Thyroid gland (tissue), 4 donors: ENCODE results near the gene EXOSC10.
A peak's percentile ranks its signal among the peaks of the same experiment; 100 is the strongest.

Source experiments
- POLR2A ChIP-seq, 2 donors: fragments of 450-650 bp; IDR thresholded peaks; one replicate each; pipeline ENCODE4 v1.6.1; 2017; ENCODE audit warnings: antibody characterized with exemption in 2 of 2, mild to moderate bottlenecking in 2 of 2, moderate library complexity in 1 of 2
- TF ChIP-seq, protein P1 (sequence below), 6 experiments: fragments of 200-600 bp in 3 of 6; fragments of 450-650 bp in 3 of 6; sonication (generic) in 3 of 6; IDR thresholded peaks; one replicate each; pipeline ENCODE4 v1.5.1; 2016 to 2019; ENCODE audit warnings: antibody characterized with exemption in 6 of 6, mild to moderate bottlenecking in 2 of 6, inconsistent platforms in 1 of 6, moderate library complexity in 1 of 6

DNA sequence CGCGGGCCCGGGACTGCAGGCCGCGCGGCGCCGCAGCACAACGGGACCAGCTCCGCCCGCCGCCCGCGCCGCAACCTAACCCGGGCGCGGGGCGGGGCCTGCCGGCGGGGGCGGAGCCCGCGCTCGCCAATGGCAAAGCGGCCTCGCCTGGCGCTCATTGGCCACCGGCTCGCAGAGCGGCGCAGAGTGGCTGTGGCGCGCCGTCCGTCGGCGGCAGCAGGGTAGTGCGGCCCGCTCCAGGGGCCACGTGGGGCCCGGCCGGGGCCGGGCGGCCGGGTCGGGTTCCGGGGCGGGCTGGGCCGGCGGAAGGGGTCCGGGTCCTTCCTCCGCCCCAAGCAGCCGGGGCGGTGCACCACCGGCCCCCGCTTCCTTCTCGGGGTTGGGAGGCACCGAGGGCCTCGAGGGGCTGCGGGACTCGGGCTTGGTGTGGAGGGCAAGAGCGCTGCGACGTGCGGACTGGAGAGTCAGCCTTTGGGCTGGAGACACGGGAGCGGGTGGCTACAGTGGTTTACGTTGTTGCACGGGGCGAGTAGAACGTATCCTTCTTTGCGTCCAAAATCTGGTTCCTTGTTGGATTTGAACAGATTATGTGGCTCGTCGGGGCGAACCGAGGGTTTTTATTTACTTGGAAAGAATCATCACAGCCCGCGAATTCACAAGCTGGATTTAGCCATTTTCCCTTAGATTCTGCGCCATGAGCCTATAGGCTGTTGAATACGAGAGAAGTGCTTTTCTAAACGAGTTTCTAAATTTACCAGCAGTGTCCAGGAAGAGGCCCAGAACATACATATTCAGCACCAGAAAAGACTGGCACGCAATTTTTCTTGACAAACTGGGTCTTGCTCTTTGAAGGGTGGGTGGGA, 39.5 kb downstream of the EXOSC10 start, which contains the start of gene SRM:
- TF ChIP-seq, protein P1, sequence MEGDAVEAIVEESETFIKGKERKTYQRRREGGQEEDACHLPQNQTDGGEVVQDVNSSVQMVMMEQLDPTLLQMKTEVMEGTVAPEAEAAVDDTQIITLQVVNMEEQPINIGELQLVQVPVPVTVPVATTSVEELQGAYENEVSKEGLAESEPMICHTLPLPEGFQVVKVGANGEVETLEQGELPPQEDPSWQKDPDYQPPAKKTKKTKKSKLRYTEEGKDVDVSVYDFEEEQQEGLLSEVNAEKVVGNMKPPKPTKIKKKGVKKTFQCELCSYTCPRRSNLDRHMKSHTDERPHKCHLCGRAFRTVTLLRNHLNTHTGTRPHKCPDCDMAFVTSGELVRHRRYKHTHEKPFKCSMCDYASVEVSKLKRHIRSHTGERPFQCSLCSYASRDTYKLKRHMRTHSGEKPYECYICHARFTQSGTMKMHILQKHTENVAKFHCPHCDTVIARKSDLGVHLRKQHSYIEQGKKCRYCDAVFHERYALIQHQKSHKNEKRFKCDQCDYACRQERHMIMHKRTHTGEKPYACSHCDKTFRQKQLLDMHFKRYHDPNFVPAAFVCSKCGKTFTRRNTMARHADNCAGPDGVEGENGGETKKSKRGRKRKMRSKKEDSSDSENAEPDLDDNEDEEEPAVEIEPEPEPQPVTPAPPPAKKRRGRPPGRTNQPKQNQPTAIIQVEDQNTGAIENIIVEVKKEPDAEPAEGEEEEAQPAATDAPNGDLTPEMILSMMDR (IDR thresholded peaks at IDR 0.05): peak in 4 of 6 experiments; percentile 37 to 83 (median 80)
- peak; percentile 13 to 70 for TF ChIP-seq POLR2A (IDR thresholded peaks at IDR 0.05)
